GM23338 (cell line): Measurements from ENCODE around the gene RAB40B. TPM values are rescaled to one million over a fixed set of nuclear protein-coding genes. Genes with fewer than 3 reads are reported as not detected.

Experiments
- ATAC-seq: fragments of 200-7000 bp; cut with Tn5 transposase; 3 replicates; pipeline ENCODE4 v1.9.1; 2020
- DNase-seq: peaks from one replicate; pipeline ENCODE4 v3.0.0-alpha.2; 2015; ENCODE audit warnings: low spot score
- H2AFZ ChIP-seq: fragments of 200-600 bp; sonication (generic); 2 replicates; pipeline ENCODE4 v1.8.0; 2016; ENCODE audit warnings: antibody characterized with exemption, mild to moderate bottlenecking, moderate library complexity
- H3F3A ChIP-seq: fragments of 200-600 bp; sonication (generic); replicated peaks from 2 replicates; pipeline ENCODE4 v1.8.0; 2017; ENCODE audit warnings: antibody characterized with exemption, mixed run types, low read depth
- H3K27ac ChIP-seq: fragments of 200-600 bp; sonication (generic); 2 replicates; pipeline ENCODE4 v1.6.1; 2016; ENCODE audit warnings: low read depth
- H3K27me3 ChIP-seq: fragments of 200-600 bp; sonication (generic); 2 replicates; pipeline ENCODE4 v1.8.0; 2016; ENCODE audit warnings: mild to moderate bottlenecking, mixed run types, moderate library complexity; ENCODE audit not compliant: insufficient read depth
- H3K36me3 ChIP-seq: fragments of 200-600 bp; sonication (generic); 2 replicates; pipeline ENCODE4 v1.8.0; 2016; ENCODE audit warnings: mild to moderate bottlenecking; ENCODE audit not compliant: insufficient read depth
- H3K4me1 ChIP-seq: fragments of 200-600 bp; sonication (generic); 2 replicates; pipeline ENCODE4 v1.8.0; 2016; ENCODE audit warnings: mild to moderate bottlenecking, moderate library complexity; ENCODE audit not compliant: insufficient read depth
- H3K4me2 ChIP-seq: fragments of 200-600 bp; sonication (generic); 2 replicates; pipeline ENCODE4 v1.7.1; 2017; ENCODE audit warnings: mixed run types
- H3K4me3 ChIP-seq: fragments of 200-600 bp; sonication (generic); 2 replicates; pipeline ENCODE4 v1.6.1; 2016; ENCODE audit warnings: mixed run types
- H3K79me2 ChIP-seq: fragments of 200-600 bp; sonication (generic); replicated peaks from 2 replicates; pipeline ENCODE4 v1.8.0; 2017; ENCODE audit warnings: mild to moderate bottlenecking; ENCODE audit not compliant: insufficient read depth
- H3K9me2 ChIP-seq: fragments of 200-600 bp; sonication (generic); 2 replicates; pipeline ENCODE4 v1.8.0; 2017; ENCODE audit not compliant: insufficient read depth
- H4K20me1 ChIP-seq: fragments of 200-600 bp; sonication (generic); replicated peaks from 2 replicates; pipeline ENCODE4 v1.8.0; 2017; ENCODE audit warnings: mild to moderate bottlenecking; ENCODE audit not compliant: insufficient read depth
- H3K27ac Mint-ChIP-seq: 2 replicates; pipeline ENCODE4 v1.8.0; 2020; ENCODE audit warnings: inconsistent platforms, mild to moderate bottlenecking, moderate library complexity, mixed read lengths
- H3K27me3 Mint-ChIP-seq: 3 replicates; pipeline ENCODE4 v1.8.0; 2022; ENCODE audit warnings: low read depth, mild to moderate bottlenecking, moderate library complexity, mixed read lengths, inconsistent platforms; ENCODE audit not compliant: insufficient read depth, poor library complexity
- H3K36me3 Mint-ChIP-seq: 3 replicates; pipeline ENCODE4 v1.8.0; 2021; ENCODE audit warnings: low read depth, mild to moderate bottlenecking, inconsistent platforms, moderate library complexity, mixed read lengths
- H3K4me1 Mint-ChIP-seq: 3 replicates; pipeline ENCODE4 v1.8.0; 2020; ENCODE audit warnings: mild to moderate bottlenecking, inconsistent platforms, mixed read lengths
- H3K4me3 Mint-ChIP-seq: 3 replicates; pipeline ENCODE4 v1.8.0; 2021; ENCODE audit warnings: moderate library complexity, mild to moderate bottlenecking, inconsistent platforms, mixed read lengths
- H3K9me3 Mint-ChIP-seq: 3 replicates; pipeline ENCODE4 v1.8.0; 2020; ENCODE audit warnings: moderate library complexity, mild to moderate bottlenecking, inconsistent platforms, mixed read lengths
- CREB1 ChIP-seq: fragments of 250-450 bp; sonication (Bioruptor Pico); IDR thresholded peaks from 2 replicates; pipeline ENCODE4 v1.5.0; 2020; ENCODE audit warnings: low read depth, mild to moderate bottlenecking, moderate library complexity
- CTCF ChIP-seq, 2 experiments: fragments of 200-600 bp in 1 of 2; sonication (generic) in 1 of 2; conservative IDR thresholded peaks; 2 replicates each; pipeline versions ENCODE4 v1.5.1 to v1.6.1; 2016 to 2017; ENCODE audit warnings: antibody characterized with exemption in 2 of 2, low read depth in 2 of 2, mild to moderate bottlenecking in 2 of 2, moderate library complexity in 1 of 2
- EZH2 ChIP-seq: fragments of 200-600 bp; sonication (generic); IDR thresholded peaks from one replicate; pipeline ENCODE4 v1.8.0; 2017; ENCODE audit warnings: antibody characterized with exemption, mild to moderate bottlenecking, low read depth; ENCODE audit not compliant: unreplicated experiment
- EZH2phosphoT487 ChIP-seq: fragments of 200-600 bp; sonication (generic); IDR thresholded peaks from one replicate; pipeline ENCODE4 v1.8.1; 2018; ENCODE audit warnings: antibody characterized with exemption; ENCODE audit not compliant: unreplicated experiment
- JUNB ChIP-seq: IDR thresholded peaks from one replicate; pipeline ENCODE4 v1.6.1; 2016; ENCODE audit warnings: antibody characterized with exemption; ENCODE audit not compliant: unreplicated experiment
- NANOG ChIP-seq: IDR thresholded peaks from 2 replicates; pipeline ENCODE4 v1.6.1; 2016; ENCODE audit warnings: antibody characterized with exemption, borderline replicate concordance
- STAT1 ChIP-seq: IDR thresholded peaks from one replicate; pipeline ENCODE4 v1.6.1; 2016; ENCODE audit warnings: antibody characterized with exemption; ENCODE audit not compliant: unreplicated experiment
- ZNF114 ChIP-seq: fragments of 250-450 bp; sonication (Bioruptor Pico); IDR thresholded peaks from 2 replicates; pipeline ENCODE4 v1.5.0; 2020; ENCODE audit warnings: mild to moderate bottlenecking, moderate library complexity
- ZNF331 ChIP-seq: fragments of 250-450 bp; sonication (Bioruptor Pico); IDR thresholded peaks from 2 replicates; pipeline ENCODE4 v1.5.0; 2020; ENCODE audit warnings: low read depth, mild to moderate bottlenecking, moderate library complexity
- ZNF462 ChIP-seq: fragments of 250-450 bp; sonication (Bioruptor Pico); IDR thresholded peaks from 2 replicates; pipeline ENCODE4 v1.5.0; 2020; ENCODE audit warnings: mild to moderate bottlenecking, moderate library complexity
- polyA plus RNA-seq: library from polyadenylated mRNA; unstranded; fragments of >200 nt; fragmentation: Nextera tagmentation; extraction: Ambion mirVana; gene quantifications from 2 replicates; pipeline ENCODE4 v1.2.1, GENCODE V29; 2016
- total RNA-seq: library from RNA; depleted of rRNA; stranded (reverse); fragments of >200 nt; shearing (Covaris generic); gene quantifications from 2 replicates; pipeline ENCODE4 v1.2.3, GENCODE V29; 2014

RAB40B gene
- total and polyA plus RNA-seq, 2 experiments from 2014 or later = 4.2 to 5.2 TPM

- H3K4me2 ChIP-seq = no peak overlapping the region
- no peak overlapping the region for H3K27ac Mint-ChIP-seq
- no peak for ATAC-seq
Measured at GRCh38 chr17:82692268-82692667, 6.2 kb downstream of the RAB40B start.

More at GRCh38 chr17:82692268-82692667, 6.2 kb downstream of the RAB40B start:
- no peaks in the 10 kb centered on the region for H3K4me1 ChIP-seq
- H3K27me3 ChIP-seq = peaks cover 19% of the 10 kb centered on the region
- H3K9me2 ChIP-seq = no peaks in the 10 kb centered on the region
- no peak overlapping the region for H3K4me3 ChIP-seq
- H3K27me3 Mint-ChIP-seq = peaks cover 16% of the 10 kb centered on the region
- H3K4me3 Mint-ChIP-seq = no peak overlapping the region
- no peaks in the 10 kb centered on the region; the same call in 2 of the 3 replicates for H3K9me3 Mint-ChIP-seq
- no peaks in the 10 kb centered on the region; the same call in 2 of the 3 replicates for H3K4me1 Mint-ChIP-seq
- no peak overlapping the region for H2AFZ ChIP-seq
- TF ChIP-seq ZNF114 (no peak), CREB1 (CRISPR knock-in tag) (no peak), ZNF331 (CRISPR knock-in tag) (no peak), EZH2phosphoT487 (no peak), STAT1 (no peak), ZNF462 (no peak), EZH2 (no peak), NANOG (no peak), CTCF (conservative IDR thresholded peaks at IDR 0.05; ENCODE audit: low read depth in 2 of 2) (no peak), JUNB (no peak)
- no peaks in the 10 kb centered on the region for H4K20me1 ChIP-seq
- no peaks in the 10 kb centered on the region for H3K36me3 ChIP-seq
- no peaks in the 10 kb centered on the region for H3K36me3 Mint-ChIP-seq
- no peak overlapping the region for H3K27ac ChIP-seq
- no peaks in the 10 kb centered on the region for H3F3A ChIP-seq
- no peaks in the 10 kb centered on the region for H3K79me2 ChIP-seq
- DNase-seq = no peak
